ENCODE measurements around the gene CCIN.
A peak's percentile ranks its signal among the peaks of the same experiment; 100 is the strongest.

Gene CCIN

GRCh38 chr9:36192196-36192595, 23.0 kb downstream of the CCIN start:
- no peak for DNase-seq

- DNase-seq, result no peak
Measured at GRCh38 chr9:36193023-36193422, 23.8 kb downstream of the CCIN start.

- DNase-seq, result no peak
Measured at GRCh38 chr9:36194326-36195000, 25.3 kb downstream of the CCIN start.

GRCh38 chr9:36204906-36205547, 35.8 kb downstream of the CCIN start:
- no peak for DNase-seq

GRCh38 chr9:36207016-36207415, 37.8 kb downstream of the CCIN start:
- no peak for DNase-seq

GRCh38 chr9:36207546-36208012, 38.4 kb downstream of the CCIN start:
- DNase-seq, result peak in 1 of 2 donors; percentile 7

- no peak for DNase-seq
Measured at GRCh38 chr9:36208521-36209253, 39.5 kb downstream of the CCIN start.

GRCh38 chr9:36210722-36211121, 41.5 kb downstream of the CCIN start:
- DNase-seq, result no peak

GRCh38 chr9:36211510-36211909, 42.3 kb downstream of the CCIN start:
- no peak for DNase-seq

GRCh38 chr9:36213387-36213786, 44.2 kb downstream of the CCIN start:
- no peak for DNase-seq

- DNase-seq, result no peak
Measured at GRCh38 chr9:36213989-36214388, 44.8 kb downstream of the CCIN start.

- DNase-seq, result no peak
Measured at GRCh38 chr9:36214571-36214970, 45.4 kb downstream of the CCIN start.

- DNase-seq, result no peak
Measured at GRCh38 chr9:36217256-36217968, 48.2 kb downstream of the CCIN start.

- no peak for DNase-seq
Measured at GRCh38 chr9:36218011-36218410, 48.8 kb downstream of the CCIN start.

GRCh38 chr9:36218411-36218901, 49.3 kb downstream of the CCIN start:
- DNase-seq, result no peak

Data from activated CD4-positive, alpha-beta T cell treated with anti-CD3 and anti-CD28 coated beads for 4 hours (primary cell).